Mesenchymal stem cell (in vitro differentiated cells and primary cell): Measurements from ENCODE around the gene ERBB3.

Experiments used
- DNase-seq: peaks from one replicate; pipeline ENCODE4 v3.0.0-alpha.2; 2013
- H2AFZ ChIP-seq: one replicate; pipeline ENCODE4 v1.6.1; 2013; ENCODE audit warnings: low read depth, mild to moderate bottlenecking, control low read depth, inconsistent platforms, low read length, moderate library complexity
- H2AK5ac ChIP-seq: 2 replicates; pipeline ENCODE4 v1.6.1; 2013; ENCODE audit warnings: low read length, moderate library complexity, mild to moderate bottlenecking, inconsistent platforms; ENCODE audit not compliant: severe bottlenecking
- H2BK120ac ChIP-seq: one replicate; pipeline ENCODE4 v1.6.1; 2013; ENCODE audit warnings: low read depth, mild to moderate bottlenecking, inconsistent platforms, low read length, moderate library complexity
- H2BK12ac ChIP-seq, 2 experiments: one replicate each; pipeline ENCODE4 v1.6.1; 2013; ENCODE audit warnings: inconsistent platforms in 2 of 2, low read length in 2 of 2, mild to moderate bottlenecking in 2 of 2, moderate library complexity in 2 of 2, control low read depth in 1 of 2
- H2BK15ac ChIP-seq: one replicate; pipeline ENCODE4 v1.6.1; 2013; ENCODE audit warnings: mild to moderate bottlenecking, low read depth, inconsistent platforms; ENCODE audit not compliant: poor library complexity, severe bottlenecking
- H2BK5ac ChIP-seq: 2 replicates; pipeline ENCODE4 v1.6.1; 2013; ENCODE audit warnings: low read depth, mild to moderate bottlenecking, low read length, control low read depth, inconsistent platforms; ENCODE audit not compliant: poor library complexity, severe bottlenecking
- H3K14ac ChIP-seq, 2 experiments: one replicate each; pipeline ENCODE4 v1.6.1; 2013; ENCODE audit warnings: inconsistent platforms in 2 of 2, low read length in 2 of 2, control low read depth in 1 of 2, mild to moderate bottlenecking in 1 of 2, moderate library complexity in 1 of 2
- H3K18ac ChIP-seq, 2 experiments: one replicate each; pipeline ENCODE4 v1.6.1; 2013; ENCODE audit warnings: inconsistent platforms in 2 of 2, low read length in 2 of 2, control low read depth in 1 of 2, low read depth in 1 of 2, mild to moderate bottlenecking in 1 of 2
- H3K23ac ChIP-seq, 2 experiments: one replicate each; pipeline ENCODE4 v1.6.1; 2013; ENCODE audit warnings: inconsistent platforms in 2 of 2, low read length in 2 of 2, mild to moderate bottlenecking in 2 of 2, moderate library complexity in 2 of 2, control low read depth in 1 of 2
- H3K27ac ChIP-seq: 2 replicates; pipeline ENCODE4 v1.5.1; 2013; ENCODE audit warnings: mild to moderate bottlenecking, moderate library complexity, low read length, control low read depth, inconsistent platforms; ENCODE audit not compliant: poor library complexity, severe bottlenecking
- H3K27me3 ChIP-seq, 2 experiments: 2 replicates each; pipeline versions ENCODE4 v1.6.1 to v1.7.0; 2013; ENCODE audit warnings: low read length in 2 of 2, mild to moderate bottlenecking in 2 of 2, moderate library complexity in 2 of 2, control low read depth in 1 of 2, inconsistent platforms in 1 of 2; ENCODE audit not compliant: control insufficient read depth in 1 of 2, insufficient read depth in 1 of 2
- H3K36me3 ChIP-seq, 2 experiments: 2 replicates each; pipeline versions ENCODE4 v1.6.1 to v1.7.0; 2013; ENCODE audit warnings: low read length in 2 of 2, control low read depth in 1 of 2, inconsistent platforms in 1 of 2, low read depth in 1 of 2, mild to moderate bottlenecking in 1 of 2; ENCODE audit not compliant: insufficient read depth in 2 of 2, control insufficient read depth in 1 of 2
- H3K4ac ChIP-seq, 2 experiments: one replicate each; pipeline ENCODE4 v1.6.1; 2013; ENCODE audit warnings: inconsistent platforms in 2 of 2, low read length in 2 of 2, mild to moderate bottlenecking in 2 of 2, moderate library complexity in 2 of 2, control low read depth in 1 of 2, low read depth in 1 of 2
- H3K4me1 ChIP-seq: 2 replicates; pipeline ENCODE4 v1.6.1; 2013; ENCODE audit warnings: low read depth, low read length, control low read depth; ENCODE audit not compliant: control insufficient read depth, insufficient read depth
- H3K4me2 ChIP-seq: 2 replicates; pipeline ENCODE4 v1.6.1; 2013; ENCODE audit warnings: low read length, mild to moderate bottlenecking, inconsistent platforms; ENCODE audit not compliant: poor library complexity, severe bottlenecking
- H3K4me3 ChIP-seq, 2 experiments: 2 replicates each; pipeline versions ENCODE4 v1.5.1 to v1.7.0; 2013; ENCODE audit warnings: low read length in 2 of 2, mild to moderate bottlenecking in 2 of 2, control low read depth in 1 of 2, low read depth in 1 of 2; ENCODE audit not compliant: insufficient read depth in 1 of 2
- H3K79me1 ChIP-seq: replicated peaks from 2 replicates; pipeline ENCODE4 v1.6.1; 2013; ENCODE audit warnings: mild to moderate bottlenecking, control low read depth, low read length, inconsistent platforms; ENCODE audit not compliant: poor library complexity, severe bottlenecking
- H3K9ac ChIP-seq: 2 replicates; pipeline ENCODE4 v1.7.0; 2013; ENCODE audit warnings: mild to moderate bottlenecking, low read length, moderate library complexity
- H3K9me3 ChIP-seq: 2 replicates; pipeline ENCODE4 v1.7.0; 2013; ENCODE audit warnings: mild to moderate bottlenecking, low read length; ENCODE audit not compliant: control insufficient read depth
- H4K8ac ChIP-seq: one replicate; pipeline ENCODE4 v1.6.1; 2013; ENCODE audit warnings: inconsistent platforms, mild to moderate bottlenecking, low read length, moderate library complexity
- H4K91ac ChIP-seq: one replicate; pipeline ENCODE4 v1.6.1; 2013; ENCODE audit warnings: mild to moderate bottlenecking, low read length, inconsistent platforms
- WGBS: methylation state at CpG from one replicate; pipeline ENCODE4 v1.1.7; 2013; ENCODE audit warnings: mixed read lengths; 5-methylcytosine and 5-hydroxymethylcytosine counted together

The ERBB3 gene

GRCh38 chr12:56117778-56118687, 38.1 kb downstream of the ERBB3 start, which contains the start of gene ZC3H10:
TSS of gene ZC3H10 (plus strand) at chr12:56118266. CDS start at chr12:56120563, 2,297 bp downstream.
- peaks cover 12% of the 10 kb centered on the region for H3K4me1 ChIP-seq
- H3K4me3 ChIP-seq, result peak within 1 kb of the TSS; percentile 77 to 86
- DNase-seq, result peak; percentile 99
- H3K36me3 ChIP-seq, result peaks cover 26 to 50% of the 10 kb centered on the region in 2 experiments
- peak within 1 kb of the TSS in 1 of 2 experiments; percentile 10 for H3K23ac ChIP-seq
- peak within 1 kb of the TSS in 1 of 2 experiments; percentile 44 for H3K14ac ChIP-seq
- peak within 1 kb of the TSS; percentile 75 to 84 for H2BK12ac ChIP-seq
- peaks cover 32% of the 10 kb centered on the region for H3K79me1 ChIP-seq
- H2BK120ac ChIP-seq, result peak within 1 kb of the TSS; percentile 75
- peak within 1 kb of the TSS; percentile 99 for H3K9ac ChIP-seq
- H3K4me2 ChIP-seq, result peak within 1 kb of the TSS; percentile 74
- H2AK5ac ChIP-seq, result peak within 1 kb of the TSS; percentile 57
- peak within 1 kb of the TSS; percentile 50 for H4K8ac ChIP-seq
- H2AFZ ChIP-seq, result peak within 1 kb of the TSS; percentile 76
- peak within 1 kb of the TSS; percentile 70 to 75 for H3K4ac ChIP-seq
- no peaks in the 10 kb centered on the region for H3K9me3 ChIP-seq
- no peaks in the 10 kb centered on the region for H3K27me3 ChIP-seq
- H2BK5ac ChIP-seq, result peak within 1 kb of the TSS; percentile 24
- peak within 1 kb of the TSS; percentile 94 for H2BK15ac ChIP-seq
- under 1% methylated on average over 56 of the region's 61 CpGs for WGBS
- peak within 1 kb of the TSS; percentile 79 to 92 for H3K18ac ChIP-seq
- peak within 1 kb of the TSS; percentile 64 for H4K91ac ChIP-seq
- peak within 1 kb of the TSS; percentile 97 for H3K27ac ChIP-seq

GRCh38 chr12:56118688-56119357, 38.9 kb downstream of the ERBB3 start:
- WGBS, result 21% methylated on average over 13 of the region's 13 CpGs
- peak overlapping the region; percentile 57 for H2AK5ac ChIP-seq
- peak overlapping the region in 1 of 2 experiments; percentile 10 for H3K23ac ChIP-seq
- DNase-seq, result no peak
- H3K27me3 ChIP-seq, result no peaks in the 10 kb centered on the region
- H3K79me1 ChIP-seq, result peaks cover 34% of the 10 kb centered on the region
- H3K27ac ChIP-seq, result peak overlapping the region; percentile 63
- H3K4me2 ChIP-seq, result peak overlapping the region; percentile 74
- H3K4me1 ChIP-seq, result peaks cover 12% of the 10 kb centered on the region
- H2AFZ ChIP-seq, result peak overlapping the region; percentile 76
- peak overlapping the region; percentile 79 to 92 for H3K18ac ChIP-seq
- H3K4ac ChIP-seq, result peak overlapping the region; percentile 51 to 75
- peak overlapping the region in 1 of 2 experiments; percentile 44 for H3K14ac ChIP-seq
- H2BK15ac ChIP-seq, result peak overlapping the region; percentile 73
- peak overlapping the region; percentile 64 for H4K91ac ChIP-seq
- H2BK12ac ChIP-seq, result peak overlapping the region; percentile 75 to 84
- peak overlapping the region; percentile 77 to 86 for H3K4me3 ChIP-seq
- H2BK5ac ChIP-seq, result peak overlapping the region; percentile 24
- H3K9ac ChIP-seq, result peak overlapping the region; percentile 99
- H3K36me3 ChIP-seq, result peaks cover 24 to 45% of the 10 kb centered on the region in 2 experiments
- H4K8ac ChIP-seq, result peak overlapping the region; percentile 50
- no peaks in the 10 kb centered on the region for H3K9me3 ChIP-seq
- H2BK120ac ChIP-seq, result no peak overlapping the region

- peak overlapping the region; percentile 37 for H3K4me2 ChIP-seq
- no peak overlapping the region for H2BK5ac ChIP-seq
- peak overlapping the region; percentile 63 for H3K27ac ChIP-seq
- H3K4ac ChIP-seq, result no peak overlapping the region
- H3K4me3 ChIP-seq, result peak overlapping the region in 1 of 2 experiments; percentile 86
- peak; percentile 97 for DNase-seq
- H3K18ac ChIP-seq, result no peak overlapping the region
- peaks cover 24 to 45% of the 10 kb centered on the region in 2 experiments for H3K36me3 ChIP-seq
- 0% methylated on average over 2 of the region's 2 CpGs for WGBS
- H2AK5ac ChIP-seq, result no peak overlapping the region
- no peak overlapping the region for H3K14ac ChIP-seq
- peak overlapping the region; percentile 99 for H3K9ac ChIP-seq
- peaks cover 12% of the 10 kb centered on the region for H3K4me1 ChIP-seq
- no peak overlapping the region for H3K23ac ChIP-seq
- H3K79me1 ChIP-seq, result peaks cover 34% of the 10 kb centered on the region
- no peak overlapping the region for H2BK15ac ChIP-seq
- H2AFZ ChIP-seq, result no peak overlapping the region
- H2BK120ac ChIP-seq, result no peak overlapping the region
- no peaks in the 10 kb centered on the region for H3K27me3 ChIP-seq
- H3K9me3 ChIP-seq, result no peaks in the 10 kb centered on the region
- H4K8ac ChIP-seq, result no peak overlapping the region
- no peak overlapping the region for H4K91ac ChIP-seq
- H2BK12ac ChIP-seq, result no peak overlapping the region
These were observed 39.4 kb downstream of the ERBB3 start for GRCh38 chr12:56119361-56119796.
